Brain microvascular endothelial cell (primary cell): Measurements from ENCODE around the gene PCCB.
"Not testable (repeated sequence)": the region's sequence is repeated elsewhere in the genome, so short reads cannot be mapped to it uniquely, and the experiment has no call there.

ENCODE experiments used
- DNase-seq: peaks from one replicate; pipeline ENCODE4 v3.0.0-alpha.2; 2020
- H3K27ac ChIP-seq: fragments of 250-450 bp; sonication (Bioruptor Pico); 2 replicates; pipeline ENCODE4 v1.5.1; 2020; ENCODE audit warnings: mild to moderate bottlenecking, moderate library complexity
- H3K27me3 ChIP-seq: fragments of 250-450 bp; sonication (Bioruptor Pico); replicated peaks from 2 replicates; pipeline ENCODE4 v1.5.1; 2020; ENCODE audit warnings: mild to moderate bottlenecking
- H3K36me3 ChIP-seq: fragments of 250-450 bp; sonication (Bioruptor Pico); replicated peaks from 2 replicates; pipeline ENCODE4 v1.5.1; 2020; ENCODE audit warnings: mild to moderate bottlenecking
- H3K4me3 ChIP-seq: 2 replicates; pipeline ENCODE4 v1.5.1; 2011; ENCODE audit warnings: low read depth, mild to moderate bottlenecking, control low read depth, low read length, moderate library complexity
- in situ Hi-C: cut with HindIII; loops from 2 replicates; pipeline ENCODE4 v1.10.0; 2017; ENCODE audit warnings: low sequenced_read_pairs, low pct_ligation_motif_present
- TF ChIP-seq, protein P1 (sequence below): IDR thresholded peaks from 2 replicates; pipeline ENCODE4 v1.5.1; 2011; ENCODE audit warnings: low read depth, mild to moderate bottlenecking, moderate library complexity, low read length, control low read depth, inconsistent platforms; ENCODE audit errors: missing control alignments

Gene PCCB

DNA sequence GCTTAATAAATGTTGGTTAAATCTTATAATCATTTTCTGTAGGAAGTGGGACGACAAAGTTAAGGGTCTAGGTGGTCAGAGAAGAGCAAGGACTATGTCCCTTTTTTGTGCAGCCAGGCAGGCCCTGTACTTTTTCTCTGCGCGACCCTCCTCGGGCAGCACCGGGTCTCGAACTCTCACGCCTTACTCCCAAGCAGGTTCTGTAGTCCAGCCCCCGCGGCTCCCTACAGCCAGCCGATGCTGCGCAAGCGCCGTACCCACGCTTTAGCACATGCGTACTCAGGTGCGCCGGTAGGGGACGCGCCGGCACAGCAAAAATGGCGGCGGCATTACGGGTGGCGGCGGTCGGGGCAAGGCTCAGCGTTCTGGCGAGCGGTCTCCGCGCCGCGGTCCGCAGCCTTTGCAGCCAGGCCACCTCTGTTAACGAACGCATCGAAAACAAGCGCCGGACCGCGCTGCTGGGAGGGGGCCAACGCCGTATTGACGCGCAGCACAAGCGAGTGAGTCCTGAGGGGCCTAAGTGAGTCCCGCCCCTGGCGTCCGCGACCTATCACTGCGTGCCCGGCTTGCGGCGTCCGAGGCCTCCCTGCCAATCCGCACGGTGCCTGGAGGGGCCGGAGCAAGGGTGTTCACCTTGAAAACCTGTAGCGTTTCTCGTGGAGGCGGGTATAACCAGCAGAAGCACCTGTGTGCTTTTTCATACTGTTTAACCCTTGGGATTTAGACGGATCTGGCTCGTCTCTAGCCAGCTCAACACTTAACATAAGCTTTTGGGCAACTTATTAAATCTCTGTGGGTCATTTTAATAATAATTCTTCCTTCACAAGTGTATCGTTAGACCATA, at the start of gene PCCB:
PCCB (plus strand) TSS at position 282 of the 844 bp plus-strand sequence; CDS start at position 318, 36 bp downstream.
- H3K27me3 ChIP-seq: no peaks in the 10 kb centered on the region
- peak; percentile 91 for DNase-seq
- no peaks in the 10 kb centered on the region for H3K36me3 ChIP-seq
- H3K27ac ChIP-seq: peak within 1 kb of the TSS; percentile 79
- TF ChIP-seq, protein P1, sequence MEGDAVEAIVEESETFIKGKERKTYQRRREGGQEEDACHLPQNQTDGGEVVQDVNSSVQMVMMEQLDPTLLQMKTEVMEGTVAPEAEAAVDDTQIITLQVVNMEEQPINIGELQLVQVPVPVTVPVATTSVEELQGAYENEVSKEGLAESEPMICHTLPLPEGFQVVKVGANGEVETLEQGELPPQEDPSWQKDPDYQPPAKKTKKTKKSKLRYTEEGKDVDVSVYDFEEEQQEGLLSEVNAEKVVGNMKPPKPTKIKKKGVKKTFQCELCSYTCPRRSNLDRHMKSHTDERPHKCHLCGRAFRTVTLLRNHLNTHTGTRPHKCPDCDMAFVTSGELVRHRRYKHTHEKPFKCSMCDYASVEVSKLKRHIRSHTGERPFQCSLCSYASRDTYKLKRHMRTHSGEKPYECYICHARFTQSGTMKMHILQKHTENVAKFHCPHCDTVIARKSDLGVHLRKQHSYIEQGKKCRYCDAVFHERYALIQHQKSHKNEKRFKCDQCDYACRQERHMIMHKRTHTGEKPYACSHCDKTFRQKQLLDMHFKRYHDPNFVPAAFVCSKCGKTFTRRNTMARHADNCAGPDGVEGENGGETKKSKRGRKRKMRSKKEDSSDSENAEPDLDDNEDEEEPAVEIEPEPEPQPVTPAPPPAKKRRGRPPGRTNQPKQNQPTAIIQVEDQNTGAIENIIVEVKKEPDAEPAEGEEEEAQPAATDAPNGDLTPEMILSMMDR: peak; percentile 74
- in situ Hi-C loops: no loop called here
- H3K4me3 ChIP-seq: peak within 1 kb of the TSS; percentile 84

DNA sequence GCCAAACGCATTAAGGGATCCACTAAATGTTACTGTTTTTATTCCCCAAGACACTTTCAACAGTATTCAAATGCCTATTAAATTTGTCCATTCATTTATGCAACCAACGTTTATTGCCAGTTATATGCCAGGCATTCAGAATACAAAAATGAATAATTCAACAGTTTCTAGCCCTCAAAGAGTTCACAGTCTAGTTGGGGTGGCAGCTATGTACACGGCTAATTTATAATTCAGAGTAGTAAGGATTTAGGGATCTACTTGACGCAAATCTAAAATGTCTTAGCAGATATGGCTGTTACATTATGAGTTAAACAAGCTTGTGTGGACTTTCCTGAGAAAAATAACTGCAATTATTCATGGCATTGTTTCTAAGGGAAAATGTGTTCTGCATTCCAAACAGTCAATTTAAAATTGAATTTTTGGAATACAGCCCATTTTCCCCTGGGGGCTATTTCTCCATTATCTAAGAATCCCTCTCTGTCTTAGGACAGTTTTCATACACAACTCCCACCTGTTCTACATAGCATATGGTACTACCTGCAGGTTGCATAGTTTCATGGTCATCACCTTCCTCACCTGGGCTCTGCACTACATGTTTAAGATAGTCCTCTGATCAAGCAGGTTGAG, 42.5 kb upstream of the PCCB start:
- no peak for DNase-seq
- Histone ChIP-seq H3K36me3 (no peaks in the 10 kb centered on the region), H3K4me3 (no peak overlapping the region), H3K27ac (no peak overlapping the region), H3K27me3 (no peaks in the 10 kb centered on the region)
- in situ Hi-C loops: no loop called here
- TF ChIP-seq, protein P1: no peak

DNA sequence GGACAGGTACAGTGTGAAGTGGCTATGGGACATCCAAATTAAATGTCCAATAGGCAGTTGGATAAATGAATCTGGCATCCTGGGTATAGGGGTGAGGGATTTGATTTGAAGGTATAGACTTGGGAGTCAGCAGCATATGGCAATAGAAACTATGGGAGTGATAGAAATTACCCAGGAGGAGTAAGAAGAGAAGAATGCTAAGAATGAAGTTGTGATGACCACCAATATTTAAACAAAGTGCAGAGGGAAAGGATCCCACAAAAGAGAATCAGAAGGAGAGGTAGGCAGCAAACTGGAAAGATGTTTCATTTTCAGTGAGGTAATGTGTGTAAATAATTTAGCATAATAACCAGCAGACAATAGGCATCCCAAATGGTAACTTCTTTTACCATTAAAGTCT, 40.2 kb upstream of the PCCB start:
- H3K4me3 ChIP-seq: no peak overlapping the region
- TF ChIP-seq, protein P1: no peak
- in situ Hi-C loops: no loop called here
- no peaks in the 10 kb centered on the region for H3K36me3 ChIP-seq
- DNase-seq: no peak
- no peaks in the 10 kb centered on the region for H3K27me3 ChIP-seq
- no peak overlapping the region for H3K27ac ChIP-seq

DNA sequence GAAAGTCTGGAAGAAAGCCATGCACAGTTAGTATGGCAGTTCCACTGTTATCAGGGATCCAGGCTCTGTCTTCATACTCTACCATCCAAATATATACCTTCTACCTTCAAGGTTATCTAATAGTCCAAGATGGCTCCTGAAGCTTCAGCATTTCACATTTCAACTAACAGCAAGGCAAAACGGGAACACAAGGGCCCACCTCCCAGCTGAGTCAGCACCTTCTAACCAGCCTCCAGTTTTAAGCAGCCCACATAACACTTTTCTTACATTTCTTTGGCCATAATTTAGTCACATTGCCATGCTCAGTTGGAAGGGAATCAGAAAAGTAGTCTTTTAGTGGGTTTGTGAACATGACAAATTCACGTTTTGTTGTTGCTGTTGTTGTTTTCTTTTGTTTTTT, 38.6 kb upstream of the PCCB start:
- Histone ChIP-seq H3K27me3 (no peaks in the 10 kb centered on the region), H3K4me3 (no peak overlapping the region), H3K36me3 (no peaks in the 10 kb centered on the region), H3K27ac (no peak overlapping the region)
- no peak for DNase-seq
- TF ChIP-seq, protein P1: no peak
- in situ Hi-C loops: no loop called here

DNA sequence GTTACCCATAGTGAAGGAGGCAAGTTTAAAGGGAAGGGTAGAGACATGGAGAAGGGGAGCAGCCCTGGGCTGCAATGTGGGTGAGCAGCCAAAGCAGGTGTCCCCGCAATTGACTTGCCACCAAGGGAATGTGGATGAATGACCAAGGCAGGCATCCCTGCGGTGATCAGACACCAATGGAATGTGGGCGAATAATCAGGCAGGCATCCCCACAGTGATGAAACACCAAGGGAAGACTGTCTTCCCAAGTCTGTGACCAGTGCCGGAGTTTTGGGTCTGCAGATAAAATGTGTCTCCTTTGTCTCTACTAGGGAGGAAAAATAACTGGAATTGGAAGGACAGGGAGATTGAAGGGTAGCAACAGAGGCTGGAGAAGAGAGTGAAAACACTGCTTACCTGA, 27.4 kb upstream of the PCCB start:
- in situ Hi-C loops, H3K27me3 ChIP-seq, H3K27ac ChIP-seq, DNase-seq, H3K36me3 ChIP-seq, H3K4me3 ChIP-seq: not testable (repeated sequence)

DNA sequence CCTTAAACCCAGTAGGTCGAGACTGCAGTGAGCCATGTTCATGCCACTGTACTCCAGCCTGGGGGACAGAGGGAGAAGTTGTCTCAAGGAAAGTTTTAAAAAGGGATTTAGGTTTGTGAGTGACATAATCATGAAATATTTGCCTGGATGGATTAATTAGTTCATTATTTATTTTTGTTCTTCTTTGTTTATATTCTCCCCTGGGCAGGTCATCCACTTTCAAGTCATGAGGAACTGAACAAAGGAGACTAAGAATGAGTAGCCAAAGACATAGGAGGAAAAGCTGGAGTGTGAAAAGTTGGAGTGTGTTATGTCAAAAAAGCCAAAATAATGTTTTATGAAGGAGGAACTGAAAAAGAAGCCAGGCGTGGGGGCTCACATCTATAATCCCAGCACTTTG, 17.7 kb upstream of the PCCB start:
- DNase-seq: no peak
- in situ Hi-C loops: no loop called here
- no peaks in the 10 kb centered on the region for H3K36me3 ChIP-seq
- TF ChIP-seq, protein P1: no peak
- no peaks in the 10 kb centered on the region for H3K27me3 ChIP-seq
- H3K27ac ChIP-seq: no peak overlapping the region
- no peak overlapping the region for H3K4me3 ChIP-seq
